Testis (tissue), 2 donors: ENCODE measurements around the gene SUSD1.

Experiments used
- POLR2A ChIP-seq: fragments of 450-650 bp; IDR thresholded peaks from one replicate; pipeline ENCODE4 v1.6.1; 2017; ENCODE audit warnings: antibody characterized with exemption, mild to moderate bottlenecking, moderate library complexity
- TF ChIP-seq, protein P1 (sequence below), 3 experiments: fragments of 450-650 bp in 2 of 3; fragments of 200-600 bp in 1 of 3; sonication (generic) in 1 of 3; IDR thresholded peaks; one replicate each; pipeline ENCODE4 v1.5.1; 2016 to 2019; ENCODE audit warnings: antibody characterized with exemption in 3 of 3, mild to moderate bottlenecking in 2 of 3, moderate library complexity in 1 of 3

DNA sequence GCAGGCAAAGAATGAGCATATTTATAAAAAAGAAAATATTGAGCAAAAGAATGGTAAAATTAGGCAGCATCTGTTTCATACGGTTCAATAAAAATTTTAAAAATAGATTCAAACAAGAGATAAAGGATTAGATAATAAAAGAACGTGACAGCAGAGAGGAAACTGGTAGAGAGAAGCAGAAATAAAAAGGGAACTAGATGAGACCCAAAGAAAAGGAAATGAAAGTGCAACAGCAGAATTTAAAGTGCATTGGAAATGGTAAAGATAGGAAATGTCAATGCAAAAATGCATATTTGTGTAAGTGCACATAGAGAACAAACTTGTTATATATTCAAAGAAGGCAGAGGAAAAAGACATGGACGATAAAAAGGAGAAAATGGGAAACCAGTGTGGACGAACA is 70.2 kb downstream of the SUSD1 start:
- TF ChIP-seq, protein P1, sequence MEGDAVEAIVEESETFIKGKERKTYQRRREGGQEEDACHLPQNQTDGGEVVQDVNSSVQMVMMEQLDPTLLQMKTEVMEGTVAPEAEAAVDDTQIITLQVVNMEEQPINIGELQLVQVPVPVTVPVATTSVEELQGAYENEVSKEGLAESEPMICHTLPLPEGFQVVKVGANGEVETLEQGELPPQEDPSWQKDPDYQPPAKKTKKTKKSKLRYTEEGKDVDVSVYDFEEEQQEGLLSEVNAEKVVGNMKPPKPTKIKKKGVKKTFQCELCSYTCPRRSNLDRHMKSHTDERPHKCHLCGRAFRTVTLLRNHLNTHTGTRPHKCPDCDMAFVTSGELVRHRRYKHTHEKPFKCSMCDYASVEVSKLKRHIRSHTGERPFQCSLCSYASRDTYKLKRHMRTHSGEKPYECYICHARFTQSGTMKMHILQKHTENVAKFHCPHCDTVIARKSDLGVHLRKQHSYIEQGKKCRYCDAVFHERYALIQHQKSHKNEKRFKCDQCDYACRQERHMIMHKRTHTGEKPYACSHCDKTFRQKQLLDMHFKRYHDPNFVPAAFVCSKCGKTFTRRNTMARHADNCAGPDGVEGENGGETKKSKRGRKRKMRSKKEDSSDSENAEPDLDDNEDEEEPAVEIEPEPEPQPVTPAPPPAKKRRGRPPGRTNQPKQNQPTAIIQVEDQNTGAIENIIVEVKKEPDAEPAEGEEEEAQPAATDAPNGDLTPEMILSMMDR (IDR thresholded peaks at IDR 0.05): no peak
- TF ChIP-seq POLR2A: no peak
